ENCODE measurements around the gene IL4I1.

- TF ChIP-seq CTCF (IDR thresholded peaks at IDR 0.05; ENCODE audit: low read depth, low read length, poor library complexity, severe bottlenecking) (no peak), EZH2phosphoT487 (IDR thresholded peaks at IDR 0.05; ENCODE audit: borderline replicate concordance, low read length) (no peak)
These were observed 49.7 kb upstream of the IL4I1 start for GRCh38 chr19:49946415-49946814.
